Panc1 (cell line): ENCODE data around the gene DCTPP1.

Experiments used
- POLR2AphosphoS5 ChIP-seq: IDR thresholded peaks from 2 replicates; pipeline ENCODE4 v1.6.1; 2012; ENCODE audit warnings: mild to moderate bottlenecking, low read depth, low read length, moderate library complexity
- SIN3A ChIP-seq: IDR thresholded peaks from 2 replicates; pipeline ENCODE4 v1.6.1; 2012; ENCODE audit warnings: low read depth, mild to moderate bottlenecking, low read length, moderate library complexity, borderline replicate concordance; ENCODE audit not compliant: insufficient read depth
- TF ChIP-seq, protein P1 (sequence below): fragments of 450-650 bp; IDR thresholded peaks from 2 replicates; pipeline ENCODE4 v1.5.1; 2017; ENCODE audit warnings: mild to moderate bottlenecking

- TF ChIP-seq, protein P1, sequence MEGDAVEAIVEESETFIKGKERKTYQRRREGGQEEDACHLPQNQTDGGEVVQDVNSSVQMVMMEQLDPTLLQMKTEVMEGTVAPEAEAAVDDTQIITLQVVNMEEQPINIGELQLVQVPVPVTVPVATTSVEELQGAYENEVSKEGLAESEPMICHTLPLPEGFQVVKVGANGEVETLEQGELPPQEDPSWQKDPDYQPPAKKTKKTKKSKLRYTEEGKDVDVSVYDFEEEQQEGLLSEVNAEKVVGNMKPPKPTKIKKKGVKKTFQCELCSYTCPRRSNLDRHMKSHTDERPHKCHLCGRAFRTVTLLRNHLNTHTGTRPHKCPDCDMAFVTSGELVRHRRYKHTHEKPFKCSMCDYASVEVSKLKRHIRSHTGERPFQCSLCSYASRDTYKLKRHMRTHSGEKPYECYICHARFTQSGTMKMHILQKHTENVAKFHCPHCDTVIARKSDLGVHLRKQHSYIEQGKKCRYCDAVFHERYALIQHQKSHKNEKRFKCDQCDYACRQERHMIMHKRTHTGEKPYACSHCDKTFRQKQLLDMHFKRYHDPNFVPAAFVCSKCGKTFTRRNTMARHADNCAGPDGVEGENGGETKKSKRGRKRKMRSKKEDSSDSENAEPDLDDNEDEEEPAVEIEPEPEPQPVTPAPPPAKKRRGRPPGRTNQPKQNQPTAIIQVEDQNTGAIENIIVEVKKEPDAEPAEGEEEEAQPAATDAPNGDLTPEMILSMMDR: no peak
- TF ChIP-seq POLR2AphosphoS5 (no peak), SIN3A (no peak)
Observed at GRCh38 chr16:30474074-30474452, 44.2 kb upstream of the DCTPP1 start.
